Natural killer cell (primary cell): ENCODE measurements around the gene PRSS50. TPM values are rescaled to one million over a fixed set of nuclear protein-coding genes. Genes with fewer than 3 reads are reported as not detected.
A peak's percentile ranks its signal among the peaks of the same experiment; 100 is the strongest.

Experiments used
- ATAC-seq, 3 donors: fragments of 150-1000 bp in 2 of 3; fragments of 200-7000 bp in 1 of 3; cut with Tn5 transposase; 1 replicate in 1 of 3; 2 replicates in 2 of 3; pipeline ENCODE4 v1.10.0; 2021; ENCODE audit warnings: mild to moderate bottlenecking in 2 of 3, moderate library complexity in 2 of 3
- DNase-seq, 2 donors: peaks; one replicate each; pipeline versions ENCODE4 v3.0.0 to v3.0.0-alpha.2; 2013 to 2021; ENCODE audit warnings: mixed read lengths in 1 of 2
- H3K27ac ChIP-seq: one replicate; pipeline ENCODE4 v1.5.1; 2013; ENCODE audit warnings: mild to moderate bottlenecking, low read length
- H3K27me3 ChIP-seq: one replicate; pipeline ENCODE4 v1.6.1; 2013; ENCODE audit warnings: low read length; ENCODE audit not compliant: control insufficient read depth, insufficient read depth
- H3K36me3 ChIP-seq: one replicate; pipeline ENCODE4 v1.6.1; 2013; ENCODE audit warnings: low read length; ENCODE audit not compliant: control insufficient read depth, insufficient read depth
- H3K4me1 ChIP-seq: one replicate; pipeline ENCODE4 v1.6.1; 2013; ENCODE audit warnings: low read length; ENCODE audit not compliant: control insufficient read depth, insufficient read depth
- H3K4me3 ChIP-seq: one replicate; pipeline ENCODE4 v1.5.1; 2013; ENCODE audit warnings: low read length
- H3K9me3 ChIP-seq: one replicate; pipeline ENCODE4 v1.6.1; 2013; ENCODE audit warnings: low read length; ENCODE audit not compliant: control insufficient read depth, insufficient read depth
- H3K27ac Mint-ChIP-seq, 2 donors: one replicate each; pipeline ENCODE4 v1.8.0; 2022; ENCODE audit warnings: mild to moderate bottlenecking in 2 of 2, mixed read lengths in 2 of 2, moderate library complexity in 1 of 2
- H3K27me3 Mint-ChIP-seq, 2 donors: one replicate each; pipeline ENCODE4 v1.8.0; 2022; ENCODE audit warnings: low read depth in 2 of 2, mixed read lengths in 2 of 2
- H3K36me3 Mint-ChIP-seq: one replicate; pipeline ENCODE4 v1.8.0; 2022; ENCODE audit warnings: mixed read lengths
- H3K4me1 Mint-ChIP-seq, 2 donors: one replicate each; pipeline ENCODE4 v1.8.0; 2022; ENCODE audit warnings: mixed read lengths in 2 of 2
- H3K4me3 Mint-ChIP-seq: one replicate; pipeline ENCODE4 v1.8.0; 2022; ENCODE audit warnings: mild to moderate bottlenecking, moderate library complexity, mixed read lengths
- H3K9me3 Mint-ChIP-seq, 2 donors: one replicate each; pipeline ENCODE4 v1.8.0; 2022; ENCODE audit warnings: mixed read lengths in 2 of 2
- CTCF ChIP-seq: fragments of 200-600 bp; IDR thresholded peaks from one replicate; pipeline ENCODE4 v1.8.0; 2022; ENCODE audit warnings: antibody characterized with exemption
- whole genome bisulfite sequencing: methylation state at CpG from one replicate; pipeline ENCODE4 v1.1.7; 2013; ENCODE audit warnings: missing lambda C conversion rate; ENCODE audit not compliant: insufficient coverage; 5-methylcytosine and 5-hydroxymethylcytosine counted together
- intact Hi-C: fragments of 100-400 bp; cut with micrococcal nuclease; formaldehyde crosslinking; loops from one replicate; pipeline ENCODE4 v1.14.2; 2022
- total RNA-seq, 4 donors: library from RNA; stranded (reverse); fragments of 120-200 nt in 1 of 4; gene quantifications; one replicate each; pipeline versions ENCODE4 v1.2.3 to v1.2.4, GENCODE V29; 2013 to 2022

PRSS50 gene
- total RNA-seq, 3 donors from 2014 or later (not counting 1 experiment from before 2014, with no cell fraction given): 0.16 TPM; not detected in 2

DNA sequence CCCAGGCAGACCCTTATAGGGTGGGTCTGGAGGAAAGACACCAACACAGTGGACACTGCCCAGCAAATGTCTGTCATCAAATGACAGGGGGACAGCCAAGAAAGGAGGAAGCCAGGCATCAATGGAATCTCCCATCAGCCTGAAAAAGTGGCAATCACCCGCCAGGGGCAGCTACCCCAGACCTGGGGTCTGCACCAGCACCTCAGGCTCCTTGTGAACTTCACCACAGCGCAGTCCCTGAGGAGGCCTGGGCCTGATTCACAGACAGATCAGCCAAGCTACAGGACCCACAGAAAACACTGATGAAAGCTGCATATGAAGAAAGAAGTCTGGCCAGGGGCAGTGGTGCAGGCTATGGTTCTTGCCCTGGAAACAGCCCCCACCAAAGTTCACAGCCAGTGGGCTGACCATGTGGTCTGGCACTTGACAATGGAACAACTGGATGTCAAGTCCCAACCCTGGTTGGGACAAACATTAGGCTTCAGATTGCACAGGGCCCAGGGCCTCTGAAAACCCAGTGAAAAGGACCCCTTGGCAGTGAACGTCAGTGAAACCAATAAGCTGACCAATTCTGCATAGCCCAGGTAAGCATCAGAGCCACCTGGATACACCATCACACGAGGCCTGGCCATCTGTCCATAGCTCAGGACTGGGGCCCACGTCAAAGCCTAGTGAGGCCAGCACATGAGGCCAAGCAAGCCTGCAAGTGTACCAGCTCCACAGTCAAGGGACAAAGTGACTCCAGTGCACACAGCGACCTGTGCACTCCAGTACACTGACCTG is 53.3 kb downstream of the PRSS50 start:
- WGBS: 88% methylated on average over 6 of the region's 6 CpGs
- no peaks in the 10 kb centered on the region for H3K4me1 Mint-ChIP-seq
- no peak for DNase-seq
- no peaks in the 10 kb centered on the region for H3K9me3 Mint-ChIP-seq
- intact Hi-C loops: no loop called here
- H3K4me3 Mint-ChIP-seq: no peak overlapping the region
- Histone ChIP-seq H3K4me3 (no peak overlapping the region), H3K4me1 (no peaks in the 10 kb centered on the region), H3K27me3 (no peaks in the 10 kb centered on the region), H3K27ac (no peak overlapping the region), H3K9me3 (no peaks in the 10 kb centered on the region), H3K36me3 (no peaks in the 10 kb centered on the region)
- no peak overlapping the region for H3K27ac Mint-ChIP-seq
- no peak for ATAC-seq
- H3K36me3 Mint-ChIP-seq: no peaks in the 10 kb centered on the region
- H3K27me3 Mint-ChIP-seq: no peaks in the 10 kb centered on the region
- no peak for TF ChIP-seq CTCF

- ATAC-seq: no peak
- WGBS: 54% methylated on average over 8 of the region's 8 CpGs
- no peak overlapping the region for H3K27ac Mint-ChIP-seq
These were observed 54.0 kb downstream of the PRSS50 start for GRCh38 chr3:46663591-46664135.

GRCh38 chr3:46662771-46663551 is 54.7 kb downstream of the PRSS50 start:
- intact Hi-C loops: no loop called here
- Histone ChIP-seq H3K36me3 (no peaks in the 10 kb centered on the region), H3K4me3 (no peak overlapping the region), H3K4me1 (no peaks in the 10 kb centered on the region), H3K27me3 (no peaks in the 10 kb centered on the region), H3K9me3 (no peaks in the 10 kb centered on the region), H3K27ac (no peak overlapping the region)
- Mint-ChIP-seq H3K9me3 (no peaks in the 10 kb centered on the region), H3K4me1 (no peaks in the 10 kb centered on the region), H3K36me3 (no peaks in the 10 kb centered on the region), H3K27ac (no peak overlapping the region), H3K4me3 (no peak overlapping the region), H3K27me3 (no peaks in the 10 kb centered on the region)
- WGBS: 85% methylated on average over 17 of the region's 17 CpGs
- ATAC-seq (no peak), DNase-seq (no peak)
- TF ChIP-seq CTCF: no peak

More at GRCh38 chr3:46663591-46664135, 54.0 kb downstream of the PRSS50 start:
- H3K27me3 Mint-ChIP-seq: no peaks in the 10 kb centered on the region
- intact Hi-C loops: no loop called here
- H3K4me1 Mint-ChIP-seq: no peaks in the 10 kb centered on the region
- no peaks in the 10 kb centered on the region for H3K9me3 ChIP-seq
- no peak overlapping the region for H3K4me3 Mint-ChIP-seq
- no peak overlapping the region for H3K4me3 ChIP-seq
- no peak for TF ChIP-seq CTCF
- peak in 1 of 2 donors; percentile 21 for DNase-seq
- no peaks in the 10 kb centered on the region for H3K9me3 Mint-ChIP-seq
- H3K4me1 ChIP-seq: no peaks in the 10 kb centered on the region
- H3K36me3 Mint-ChIP-seq: no peaks in the 10 kb centered on the region
- no peaks in the 10 kb centered on the region for H3K27me3 ChIP-seq
- no peaks in the 10 kb centered on the region for H3K36me3 ChIP-seq
- no peak overlapping the region for H3K27ac ChIP-seq

Other genes with a start within 250 kb of the PRSS50 start
- gene RTP3, start 219.9 kb downstream of the PRSS50 start, total RNA-seq: not detected
- gene LRRC2, start 151.6 kb downstream of the PRSS50 start, total RNA-seq: under 1 TPM in 1 of 3 donors, not detected in 2; 0.18 TPM
- not detected for gene FAM240A, start 105.3 kb downstream of the PRSS50 start, total RNA-seq
- gene ALS2CL, start 24.2 kb downstream of the PRSS50 start, total RNA-seq: 1 to 10 TPM in 1 of 3 donors, under 1 TPM in 2; 0.07 to 1.3 (median 0.70) TPM
- not detected for gene TMIE, start 16.5 kb downstream of the PRSS50 start, total RNA-seq
- not detected for gene MYL3, start 145.6 kb upstream of the PRSS50 start, total RNA-seq
- gene PTH1R, start 159.9 kb upstream of the PRSS50 start, total RNA-seq: not detected